Tibial artery (tissue), 4 donors: ENCODE results near the gene IFNLR1.

Experiments used
- DNase-seq, 2 donors: peaks; one replicate each; pipeline ENCODE4 v3.0.0-alpha.2; 2019
- H3K27ac ChIP-seq, 2 donors: fragments of 200-600 bp; sonication (generic) in 1 of 2; 1 replicate in 1 of 2; 2 replicates in 1 of 2; pipeline ENCODE4 v1.5.1; 2018 to 2019; ENCODE audit warnings: mild to moderate bottlenecking in 1 of 2
- H3K27me3 ChIP-seq, 2 donors: fragments of 200-600 bp; sonication (generic) in 1 of 2; one replicate each; pipeline versions ENCODE4 v1.5.1 to v1.6.0; 2016 to 2019
- H3K36me3 ChIP-seq, 3 donors: fragments of 200-600 bp; sonication (generic) in 2 of 3; one replicate each; pipeline ENCODE4 v1.5.1; 2016 to 2019; ENCODE audit warnings: mild to moderate bottlenecking in 2 of 3
- H3K4me1 ChIP-seq, 4 donors: fragments of 200-600 bp; sonication (generic) in 2 of 4; 1 replicate in 3 of 4; 2 replicates in 1 of 4; pipeline ENCODE4 v1.5.1; 2016 to 2019
- H3K4me3 ChIP-seq, 2 donors: fragments of 200-600 bp; sonication (generic) in 1 of 2; 1 replicate in 1 of 2; 2 replicates in 1 of 2; pipeline ENCODE4 v1.5.1; 2018 to 2019; ENCODE audit warnings: mild to moderate bottlenecking in 2 of 2
- H3K9me3 ChIP-seq, 3 donors: fragments of 200-600 bp; sonication (generic) in 1 of 3; one replicate each; pipeline ENCODE4 v1.5.1; 2016 to 2019
- CTCF ChIP-seq, 2 experiments: fragments of 200-600 bp in 1 of 2; fragments of 450-650 bp in 1 of 2; IDR thresholded peaks; one replicate each; pipeline ENCODE4 v1.5.1; 2017 to 2019; ENCODE audit warnings: antibody characterized with exemption in 2 of 2, mild to moderate bottlenecking in 1 of 2, moderate library complexity in 1 of 2
- intact Hi-C: fragments of 100-400 bp; cut with DNase I; formaldehyde crosslinking; loops from one replicate; pipeline ENCODE4 v1.15.0; 2023; ENCODE audit warnings: low total_unique reads

Gene IFNLR1

GRCh38 chr1:24114753-24115152 lies 72.3 kb downstream of the IFNLR1 start:
- Histone ChIP-seq H3K4me3 (no peak overlapping the region), H3K27me3 (peaks cover 0 to 19% of the 10 kb centered on the region in 2 donors), H3K36me3 (no peaks in the 10 kb centered on the region), H3K27ac (no peak overlapping the region), H3K4me1 (peaks cover 0 to 29% (median 25%) of the 10 kb centered on the region in 4 donors), H3K9me3 (no peaks in the 10 kb centered on the region)
- intact Hi-C loops = no loop called here
- TF ChIP-seq CTCF (IDR thresholded peaks at IDR 0.05) = no peak
- DNase-seq = no peak

- H3K36me3 ChIP-seq = no peaks in the 10 kb centered on the region
- peaks cover 0 to 9% of the 10 kb centered on the region in 2 donors for H3K27me3 ChIP-seq
- H3K27ac ChIP-seq = no peak overlapping the region
- DNase-seq = no peak
- peaks cover 0 to 30% (median 26%) of the 10 kb centered on the region in 4 donors for H3K4me1 ChIP-seq
- no peaks in the 10 kb centered on the region for H3K9me3 ChIP-seq
- intact Hi-C loops = no loop called here
- no peak overlapping the region for H3K4me3 ChIP-seq
- TF ChIP-seq CTCF (IDR thresholded peaks at IDR 0.05) = no peak
These were observed 73.5 kb downstream of the IFNLR1 start for GRCh38 chr1:24113641-24114033.

- intact Hi-C loops = no loop called here
- no peaks in the 10 kb centered on the region for H3K9me3 ChIP-seq
- peak within 1 kb of the TSS; percentile 34 to 41 for H3K4me3 ChIP-seq
- peaks cover 0 to 33% (median 26%) of the 10 kb centered on the region in 4 donors for H3K4me1 ChIP-seq
- peak within 1 kb of the TSS; percentile 69 to 73 for H3K27ac ChIP-seq
- DNase-seq = peak; percentile 79 to 88
- no peaks in the 10 kb centered on the region for H3K36me3 ChIP-seq
- no peaks in the 10 kb centered on the region for H3K27me3 ChIP-seq
- TF ChIP-seq CTCF (IDR thresholded peaks at IDR 0.05) = peak; percentile 56 to 64
These were observed 74.9 kb downstream of the IFNLR1 start, which contains the start of gene MYOM3 for GRCh38 chr1:24111996-24112779. Gene MYOM3, minus strand, starts transcription at chr1:24112135. Its CDS starts 3,499 bp downstream, at chr1:24108636.

GRCh38 chr1:24111262-24111995 lies 75.7 kb downstream of the IFNLR1 start:
- Histone ChIP-seq H3K36me3 (no peaks in the 10 kb centered on the region), H3K27me3 (no peaks in the 10 kb centered on the region), H3K4me1 (peaks cover 0 to 33% (median 26%) of the 10 kb centered on the region in 4 donors), H3K27ac (peak overlapping the region; percentile 69 to 73), H3K9me3 (no peaks in the 10 kb centered on the region), H3K4me3 (peak overlapping the region; percentile 34 to 41)
- intact Hi-C loops = no loop called here
- peak; percentile 67 to 83 for DNase-seq
- peak in 1 of 2 experiments; percentile 3 for TF ChIP-seq CTCF (IDR thresholded peaks at IDR 0.05)

- Histone ChIP-seq H3K9me3 (no peaks in the 10 kb centered on the region), H3K27me3 (no peaks in the 10 kb centered on the region), H3K36me3 (no peaks in the 10 kb centered on the region), H3K4me1 (peaks cover 0 to 33% (median 26%) of the 10 kb centered on the region in 4 donors), H3K4me3 (peak overlapping the region in 1 of 2 donors; percentile 41), H3K27ac (peak overlapping the region; percentile 69 to 73)
- intact Hi-C loops = no loop called here
- TF ChIP-seq CTCF (IDR thresholded peaks at IDR 0.05) = no peak
- DNase-seq = peak in 1 of 2 donors; percentile 31
These were observed 76.3 kb downstream of the IFNLR1 start for GRCh38 chr1:24110642-24111261.
